Measurements from ENCODE around the gene HPCAL1.

HPCAL1 gene

GRCh38 chr2:10471955-10472354 lies 169.3 kb downstream of the HPCAL1 start:
- Histone ChIP-seq H3K4me1 (ENCODE audit: insufficient read depth, low read length) (no peaks in the 10 kb centered on the region), H3K9ac (ENCODE audit: low read depth, low read length) (no peak overlapping the region), H3K9me3 (ENCODE audit: control insufficient read depth, insufficient read depth, low read length) (no peaks in the 10 kb centered on the region), H3K36me3 (ENCODE audit: insufficient read depth, low read length) (no peaks in the 10 kb centered on the region)

DNA sequence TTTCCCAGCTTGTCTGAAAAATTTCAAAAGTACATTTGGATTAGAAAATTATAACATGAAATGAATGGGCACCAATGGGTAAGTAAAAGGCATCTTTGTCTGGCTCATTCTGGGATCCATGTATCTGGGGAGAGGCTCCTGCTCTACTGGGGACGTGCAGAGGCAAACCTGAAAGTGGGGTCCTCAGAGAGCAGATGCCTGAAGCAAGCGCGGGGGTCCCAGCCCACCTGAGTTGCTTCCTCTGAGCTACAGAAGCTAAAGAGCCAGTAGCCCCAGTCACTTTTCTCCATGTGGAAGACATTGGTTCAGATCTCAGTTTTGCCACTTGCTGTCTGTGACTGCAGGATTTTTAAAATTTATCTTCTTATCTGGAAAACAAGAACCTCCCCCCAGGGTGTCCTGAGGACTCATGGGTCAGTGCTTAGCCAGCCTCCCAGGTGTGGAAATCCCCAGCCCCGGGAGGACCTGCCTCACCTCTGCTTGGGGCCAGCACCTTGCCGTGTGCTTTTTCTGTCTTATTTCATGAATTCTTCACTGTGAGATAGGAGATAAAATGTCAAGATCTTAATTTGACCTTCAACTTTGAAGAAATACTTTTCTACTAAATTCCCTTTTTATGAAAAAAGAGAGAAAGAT lies 170.5 kb downstream of the HPCAL1 start:
- H3K36me3 ChIP-seq (ENCODE audit: insufficient read depth, low read length), result no peaks in the 10 kb centered on the region
- H3K9ac ChIP-seq (ENCODE audit: low read depth, low read length), result no peak overlapping the region
- H3K9me3 ChIP-seq (ENCODE audit: control insufficient read depth, insufficient read depth, low read length), result no peaks in the 10 kb centered on the region
- H3K4me1 ChIP-seq (ENCODE audit: insufficient read depth, low read length), result peaks cover 6% of the 10 kb centered on the region; the same call in 1 of the 2 replicates

- H3K36me3 ChIP-seq (ENCODE audit: insufficient read depth, low read length), result no peaks in the 10 kb centered on the region
- no peak overlapping the region for H3K9ac ChIP-seq (ENCODE audit: low read depth, low read length)
- H3K4me1 ChIP-seq (ENCODE audit: insufficient read depth, low read length), result peaks cover 10% of the 10 kb centered on the region; the same call in 1 of the 2 replicates
- no peaks in the 10 kb centered on the region for H3K9me3 ChIP-seq (ENCODE audit: control insufficient read depth, insufficient read depth, low read length)
Observed at GRCh38 chr2:10475221-10475722, 172.6 kb downstream of the HPCAL1 start.

- peaks cover 10% of the 10 kb centered on the region; the same call in 1 of the 2 replicates for H3K4me1 ChIP-seq (ENCODE audit: insufficient read depth, low read length)
- H3K9me3 ChIP-seq (ENCODE audit: control insufficient read depth, insufficient read depth, low read length), result no peaks in the 10 kb centered on the region
- no peaks in the 10 kb centered on the region for H3K36me3 ChIP-seq (ENCODE audit: insufficient read depth, low read length)
- H3K9ac ChIP-seq (ENCODE audit: low read depth, low read length), result no peak overlapping the region
Observed at GRCh38 chr2:10475811-10476660, 173.3 kb downstream of the HPCAL1 start.

- no peak overlapping the region for H3K9ac ChIP-seq (ENCODE audit: low read depth, low read length)
Observed at GRCh38 chr2:10476723-10477442, 174.2 kb downstream of the HPCAL1 start.

More at GRCh38 chr2:10476723-10477442, 174.2 kb downstream of the HPCAL1 start:
- Histone ChIP-seq H3K9me3 (ENCODE audit: control insufficient read depth, insufficient read depth, low read length) (no peaks in the 10 kb centered on the region), H3K36me3 (ENCODE audit: insufficient read depth, low read length) (no peaks in the 10 kb centered on the region), H3K4me1 (ENCODE audit: insufficient read depth, low read length) (peaks cover 10% of the 10 kb centered on the region; the same call in 1 of the 2 replicates)
